Measurements from ENCODE around the gene NOTCH1. TPM values are rescaled to one million over a fixed set of nuclear protein-coding genes. Genes with fewer than 3 reads are reported as not detected.

NOTCH1 gene
- polyA plus RNA-seq, 1 donor from 2014 or later: 0.15 TPM

DNA sequence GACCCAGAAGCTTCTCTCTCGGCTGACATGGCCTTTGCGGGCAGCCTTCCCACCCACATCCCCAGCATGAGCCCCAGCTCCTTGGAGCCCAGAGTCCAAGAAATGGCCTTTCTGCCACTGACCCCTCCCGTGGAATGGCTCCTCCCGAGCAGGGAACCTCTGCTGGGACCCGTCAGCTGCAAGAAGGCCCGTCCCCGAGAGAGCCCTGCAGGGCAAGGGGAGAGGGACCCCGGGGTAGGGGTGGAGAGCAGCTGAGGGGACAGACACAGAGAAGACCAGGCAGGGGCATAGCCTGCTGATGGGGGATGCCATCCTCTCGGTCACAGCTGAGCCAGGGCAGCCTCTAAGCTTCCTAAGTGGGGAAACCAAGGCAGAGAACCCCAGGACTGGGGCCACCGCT, 11.2 kb upstream of the NOTCH1 start:
- H2AFZ ChIP-seq (ENCODE audit: low read depth, low read length): no peak overlapping the region
- TF ChIP-seq MXI1 (conservative IDR thresholded peaks at IDR 0.05; ENCODE audit: poor library complexity, severe bottlenecking) (no peak), TAF1 (IDR thresholded peaks at IDR 0.05; ENCODE audit: low read depth) (no peak), EZH2 (IDR thresholded peaks at IDR 0.05; ENCODE audit: borderline replicate concordance, insufficient read depth, low read length, poor library complexity, severe bottlenecking) (no peak), SMC3 (conservative IDR thresholded peaks at IDR 0.05; ENCODE audit: poor library complexity) (no peak), EP300 (conservative IDR thresholded peaks at IDR 0.05; ENCODE audit: poor library complexity, severe bottlenecking) (no peak), RAD21 (conservative IDR thresholded peaks at IDR 0.05) (no peak), POLR2AphosphoS5 (IDR thresholded peaks at IDR 0.05) (no peak)
- TF ChIP-seq, protein P1, sequence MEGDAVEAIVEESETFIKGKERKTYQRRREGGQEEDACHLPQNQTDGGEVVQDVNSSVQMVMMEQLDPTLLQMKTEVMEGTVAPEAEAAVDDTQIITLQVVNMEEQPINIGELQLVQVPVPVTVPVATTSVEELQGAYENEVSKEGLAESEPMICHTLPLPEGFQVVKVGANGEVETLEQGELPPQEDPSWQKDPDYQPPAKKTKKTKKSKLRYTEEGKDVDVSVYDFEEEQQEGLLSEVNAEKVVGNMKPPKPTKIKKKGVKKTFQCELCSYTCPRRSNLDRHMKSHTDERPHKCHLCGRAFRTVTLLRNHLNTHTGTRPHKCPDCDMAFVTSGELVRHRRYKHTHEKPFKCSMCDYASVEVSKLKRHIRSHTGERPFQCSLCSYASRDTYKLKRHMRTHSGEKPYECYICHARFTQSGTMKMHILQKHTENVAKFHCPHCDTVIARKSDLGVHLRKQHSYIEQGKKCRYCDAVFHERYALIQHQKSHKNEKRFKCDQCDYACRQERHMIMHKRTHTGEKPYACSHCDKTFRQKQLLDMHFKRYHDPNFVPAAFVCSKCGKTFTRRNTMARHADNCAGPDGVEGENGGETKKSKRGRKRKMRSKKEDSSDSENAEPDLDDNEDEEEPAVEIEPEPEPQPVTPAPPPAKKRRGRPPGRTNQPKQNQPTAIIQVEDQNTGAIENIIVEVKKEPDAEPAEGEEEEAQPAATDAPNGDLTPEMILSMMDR (IDR thresholded peaks at IDR 0.05; ENCODE audit: poor library complexity, severe bottlenecking): no peak
- TF ChIP-seq, protein P2, sequence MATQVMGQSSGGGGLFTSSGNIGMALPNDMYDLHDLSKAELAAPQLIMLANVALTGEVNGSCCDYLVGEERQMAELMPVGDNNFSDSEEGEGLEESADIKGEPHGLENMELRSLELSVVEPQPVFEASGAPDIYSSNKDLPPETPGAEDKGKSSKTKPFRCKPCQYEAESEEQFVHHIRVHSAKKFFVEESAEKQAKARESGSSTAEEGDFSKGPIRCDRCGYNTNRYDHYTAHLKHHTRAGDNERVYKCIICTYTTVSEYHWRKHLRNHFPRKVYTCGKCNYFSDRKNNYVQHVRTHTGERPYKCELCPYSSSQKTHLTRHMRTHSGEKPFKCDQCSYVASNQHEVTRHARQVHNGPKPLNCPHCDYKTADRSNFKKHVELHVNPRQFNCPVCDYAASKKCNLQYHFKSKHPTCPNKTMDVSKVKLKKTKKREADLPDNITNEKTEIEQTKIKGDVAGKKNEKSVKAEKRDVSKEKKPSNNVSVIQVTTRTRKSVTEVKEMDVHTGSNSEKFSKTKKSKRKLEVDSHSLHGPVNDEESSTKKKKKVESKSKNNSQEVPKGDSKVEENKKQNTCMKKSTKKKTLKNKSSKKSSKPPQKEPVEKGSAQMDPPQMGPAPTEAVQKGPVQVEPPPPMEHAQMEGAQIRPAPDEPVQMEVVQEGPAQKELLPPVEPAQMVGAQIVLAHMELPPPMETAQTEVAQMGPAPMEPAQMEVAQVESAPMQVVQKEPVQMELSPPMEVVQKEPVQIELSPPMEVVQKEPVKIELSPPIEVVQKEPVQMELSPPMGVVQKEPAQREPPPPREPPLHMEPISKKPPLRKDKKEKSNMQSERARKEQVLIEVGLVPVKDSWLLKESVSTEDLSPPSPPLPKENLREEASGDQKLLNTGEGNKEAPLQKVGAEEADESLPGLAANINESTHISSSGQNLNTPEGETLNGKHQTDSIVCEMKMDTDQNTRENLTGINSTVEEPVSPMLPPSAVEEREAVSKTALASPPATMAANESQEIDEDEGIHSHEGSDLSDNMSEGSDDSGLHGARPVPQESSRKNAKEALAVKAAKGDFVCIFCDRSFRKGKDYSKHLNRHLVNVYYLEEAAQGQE (IDR thresholded peaks at IDR 0.05; ENCODE audit: borderline replicate concordance): no peak
- no peak overlapping the region for H3K9ac ChIP-seq (ENCODE audit: low read length)
- H3K27ac ChIP-seq (ENCODE audit: low read length): no peak overlapping the region
- H3K4me2 ChIP-seq (ENCODE audit: low read length): no peak overlapping the region
- H3K36me3 ChIP-seq (ENCODE audit: insufficient read depth, low read length): no peaks in the 10 kb centered on the region
- H3F3A ChIP-seq (ENCODE audit: insufficient read depth, low read length, poor library complexity, severe bottlenecking): no peaks in the 10 kb centered on the region
- no peaks in the 10 kb centered on the region for H3K9me2 ChIP-seq (ENCODE audit: insufficient read depth, low read length)
- no peaks in the 10 kb centered on the region for H3K79me2 ChIP-seq (replicated peaks; ENCODE audit: insufficient read depth, low read length)
- no peaks in the 10 kb centered on the region for H3K27me3 ChIP-seq (ENCODE audit: insufficient read depth, low read depth, low read length)
- no peaks in the 10 kb centered on the region for H4K20me1 ChIP-seq (ENCODE audit: insufficient read depth)
- H3K9me3 ChIP-seq (ENCODE audit: low read length): no peaks in the 10 kb centered on the region
- H3K4me3 ChIP-seq (ENCODE audit: low read length): no peak overlapping the region

DNA sequence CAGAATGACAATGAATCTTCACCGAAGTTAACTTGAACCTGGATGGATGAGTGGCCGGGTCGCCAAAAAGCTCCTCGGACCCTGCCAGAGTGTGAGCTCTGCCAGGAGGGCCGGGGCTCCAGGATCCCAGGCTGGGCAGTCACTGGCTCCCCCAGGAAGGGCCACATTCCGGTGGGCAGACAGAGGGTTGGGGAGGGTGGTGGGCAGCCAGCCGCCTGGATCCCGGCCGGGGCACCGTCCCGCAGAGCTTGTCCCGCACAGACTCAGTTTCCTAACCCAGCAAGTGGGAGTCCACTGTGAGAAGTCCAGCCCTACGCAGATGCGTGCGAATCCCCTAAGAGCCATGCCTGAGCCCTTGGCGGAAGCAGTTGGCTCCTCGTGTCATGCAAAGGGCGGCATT, 10.3 kb upstream of the NOTCH1 start:
- H3K27me3 ChIP-seq (ENCODE audit: insufficient read depth, low read depth, low read length): no peaks in the 10 kb centered on the region
- TF ChIP-seq EP300 (conservative IDR thresholded peaks at IDR 0.05; ENCODE audit: poor library complexity, severe bottlenecking) (no peak), POLR2AphosphoS5 (IDR thresholded peaks at IDR 0.05) (no peak), TAF1 (IDR thresholded peaks at IDR 0.05; ENCODE audit: low read depth) (no peak), MXI1 (conservative IDR thresholded peaks at IDR 0.05; ENCODE audit: poor library complexity, severe bottlenecking) (no peak), SMC3 (conservative IDR thresholded peaks at IDR 0.05; ENCODE audit: poor library complexity) (no peak), RAD21 (conservative IDR thresholded peaks at IDR 0.05) (no peak), EZH2 (IDR thresholded peaks at IDR 0.05; ENCODE audit: borderline replicate concordance, insufficient read depth, low read length, poor library complexity, severe bottlenecking) (no peak)
- TF ChIP-seq, protein P1 (IDR thresholded peaks at IDR 0.05; ENCODE audit: poor library complexity, severe bottlenecking): no peak
- TF ChIP-seq, protein P2 (IDR thresholded peaks at IDR 0.05; ENCODE audit: borderline replicate concordance): no peak
- no peaks in the 10 kb centered on the region for H4K20me1 ChIP-seq (ENCODE audit: insufficient read depth)
- H3K9me3 ChIP-seq (ENCODE audit: low read length): no peaks in the 10 kb centered on the region
- H3K79me2 ChIP-seq (replicated peaks; ENCODE audit: insufficient read depth, low read length): no peaks in the 10 kb centered on the region
- H3K4me2 ChIP-seq (ENCODE audit: low read length): no peak overlapping the region
- H3K9ac ChIP-seq (ENCODE audit: low read length): no peak overlapping the region
- H3K27ac ChIP-seq (ENCODE audit: low read length): no peak overlapping the region
- no peaks in the 10 kb centered on the region for H3F3A ChIP-seq (ENCODE audit: insufficient read depth, low read length, poor library complexity, severe bottlenecking)
- no peak overlapping the region for H3K4me3 ChIP-seq (ENCODE audit: low read length)
- no peaks in the 10 kb centered on the region for H3K9me2 ChIP-seq (ENCODE audit: insufficient read depth, low read length)
- no peaks in the 10 kb centered on the region for H3K36me3 ChIP-seq (ENCODE audit: insufficient read depth, low read length)
- H2AFZ ChIP-seq (ENCODE audit: low read depth, low read length): no peak overlapping the region
